ENCODE measurements around the gene SLC17A5.
"Not testable (repeated sequence)": the region's sequence is repeated elsewhere in the genome, so short reads cannot be mapped to it uniquely, and the experiment has no call there.

Gene SLC17A5

GRCh38 chr6:73653571-73654424 is at the start of gene SLC17A5:
Gene SLC17A5 (minus strand): TSS chr6:73653992. CDS start chr6:73653886, 106 bp downstream.
- peak; percentile 89 for DNase-seq

- no peak for DNase-seq
Measured at GRCh38 chr6:73703466-73703865, 49.7 kb upstream of the SLC17A5 start.

- DNase-seq: no peak
Measured at GRCh38 chr6:73702444-73702843, 48.7 kb upstream of the SLC17A5 start.

GRCh38 chr6:73699676-73700459 is 46.1 kb upstream of the SLC17A5 start:
- DNase-seq: no peak

- DNase-seq: no peak
Measured at GRCh38 chr6:73696966-73697655, 43.3 kb upstream of the SLC17A5 start.

- DNase-seq: peak; percentile 38
Measured at GRCh38 chr6:73695619-73696421, 42.0 kb upstream of the SLC17A5 start, which contains the start of gene CD109. Gene CD109 (plus strand): TSS chr6:73696203. CDS start chr6:73696216, 13 bp downstream.

- no peak for DNase-seq
Measured at GRCh38 chr6:73694711-73695411, 41.1 kb upstream of the SLC17A5 start.

GRCh38 chr6:73691512-73691911 is 37.7 kb upstream of the SLC17A5 start:
- DNase-seq: no peak

GRCh38 chr6:73690056-73690455 is 36.3 kb upstream of the SLC17A5 start:
- DNase-seq: no peak

- no peak for DNase-seq
Measured at GRCh38 chr6:73688351-73688750, 34.6 kb upstream of the SLC17A5 start.

GRCh38 chr6:73683574-73683973 is 29.8 kb upstream of the SLC17A5 start:
- DNase-seq: not testable (repeated sequence)

GRCh38 chr6:73680289-73680918 is 26.6 kb upstream of the SLC17A5 start:
- DNase-seq: no peak

- DNase-seq: not testable (repeated sequence)
Measured at GRCh38 chr6:73679846-73680245, 26.1 kb upstream of the SLC17A5 start.

- DNase-seq: no peak
Measured at GRCh38 chr6:73679009-73679408, 25.2 kb upstream of the SLC17A5 start.

GRCh38 chr6:73675466-73676098 is 21.8 kb upstream of the SLC17A5 start:
- peak; percentile 52 for DNase-seq

GRCh38 chr6:73671911-73672685 is 18.3 kb upstream of the SLC17A5 start:
- DNase-seq: no peak

GRCh38 chr6:73669005-73669404 is 15.2 kb upstream of the SLC17A5 start:
- no peak for DNase-seq

- no peak for DNase-seq
Measured at GRCh38 chr6:73667798-73668197, 14.0 kb upstream of the SLC17A5 start.

GRCh38 chr6:73666393-73666792 is 12.6 kb upstream of the SLC17A5 start:
- DNase-seq: no peak
